Calu3 (cell line): Measurements from ENCODE around the gene USP26. TPM values are rescaled to one million over a fixed set of nuclear protein-coding genes. Genes with fewer than 3 reads are reported as not detected.
"Not testable (repeated sequence)": the region's sequence is repeated elsewhere in the genome, so short reads cannot be mapped to it uniquely, and the experiment has no call there.

ENCODE experiments used
- BruUV-seq: library from RNA; stranded (reverse); fragments of 400-500 nt; replicated peaks from 2 replicates; lab custom pipeline; 2021; lab: Mats Ljungman, UMichigan
- CTCF ChIA-PET: fragments of 300-600 bp; sonication (Branson Sonifier 250); formaldehyde crosslinking; loops from one replicate; lab custom pipeline; 2022; ENCODE audit warnings: antibody characterized with exemption; lab: Charles Lee
- DNase-seq: peaks from one replicate; pipeline ENCODE4 v3.0.0; 2022
- H3K27ac Mint-ChIP-seq: one replicate; pipeline ENCODE4 v1.8.0; 2022; ENCODE audit warnings: mixed read lengths; ENCODE audit not compliant: unreplicated experiment
- H3K27me3 Mint-ChIP-seq: one replicate; pipeline ENCODE4 v1.8.0; 2022; ENCODE audit warnings: mixed read lengths; ENCODE audit not compliant: unreplicated experiment
- H3K36me3 Mint-ChIP-seq: one replicate; pipeline ENCODE4 v1.8.0; 2022; ENCODE audit warnings: mild to moderate bottlenecking, moderate library complexity, mixed read lengths; ENCODE audit not compliant: insufficient read depth, unreplicated experiment
- H3K4me1 Mint-ChIP-seq: one replicate; pipeline ENCODE4 v1.8.0; 2022; ENCODE audit warnings: mild to moderate bottlenecking, low read depth, mixed read lengths; ENCODE audit not compliant: unreplicated experiment
- H3K4me3 Mint-ChIP-seq: one replicate; pipeline ENCODE4 v1.8.0; 2022; ENCODE audit warnings: mild to moderate bottlenecking, low read depth, moderate library complexity, mixed read lengths; ENCODE audit not compliant: unreplicated experiment
- H3K9me3 Mint-ChIP-seq: one replicate; pipeline ENCODE4 v1.8.0; 2022; ENCODE audit warnings: low read depth, mixed read lengths; ENCODE audit not compliant: unreplicated experiment
- intact Hi-C: fragments of 100-400 bp; cut with micrococcal nuclease; formaldehyde crosslinking; loops from one replicate; pipeline ENCODE4 v1.10.0; 2022; ENCODE audit not compliant: unreplicated experiment
- total RNA-seq: library from RNA; stranded (reverse); gene quantifications from 2 replicates; pipeline ENCODE4 v1.2.3, GENCODE V29; 2022
- TF ChIP-seq, protein P1 (sequence below): fragments of 200-600 bp; IDR thresholded peaks from one replicate; pipeline ENCODE4 v1.8.0; 2022; ENCODE audit warnings: antibody characterized with exemption; ENCODE audit not compliant: unreplicated experiment

The USP26 gene
- total RNA-seq, 1 experiment from 2014 or later = not detected

DNA sequence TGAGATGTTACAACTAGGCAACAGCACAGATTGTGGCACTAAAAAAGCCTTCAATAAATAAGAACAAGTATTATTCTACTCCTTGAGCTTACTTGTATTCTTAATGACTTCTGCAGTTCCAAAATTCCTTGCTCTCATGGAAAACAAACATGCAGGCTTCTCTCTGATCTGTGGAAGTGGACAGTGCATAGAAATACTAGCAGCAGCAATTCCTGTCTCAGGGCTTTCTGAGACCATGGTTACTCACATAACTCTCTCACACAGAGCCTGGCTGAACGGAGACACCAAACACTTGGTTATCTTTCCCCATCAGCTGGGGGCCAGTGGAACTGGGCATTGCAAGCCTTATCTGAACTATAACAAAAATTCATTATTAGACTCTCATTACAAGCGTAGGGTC lies 106.1 kb downstream of the USP26 start:
- intact Hi-C loops = no loop called here
- TF ChIP-seq, protein P1, sequence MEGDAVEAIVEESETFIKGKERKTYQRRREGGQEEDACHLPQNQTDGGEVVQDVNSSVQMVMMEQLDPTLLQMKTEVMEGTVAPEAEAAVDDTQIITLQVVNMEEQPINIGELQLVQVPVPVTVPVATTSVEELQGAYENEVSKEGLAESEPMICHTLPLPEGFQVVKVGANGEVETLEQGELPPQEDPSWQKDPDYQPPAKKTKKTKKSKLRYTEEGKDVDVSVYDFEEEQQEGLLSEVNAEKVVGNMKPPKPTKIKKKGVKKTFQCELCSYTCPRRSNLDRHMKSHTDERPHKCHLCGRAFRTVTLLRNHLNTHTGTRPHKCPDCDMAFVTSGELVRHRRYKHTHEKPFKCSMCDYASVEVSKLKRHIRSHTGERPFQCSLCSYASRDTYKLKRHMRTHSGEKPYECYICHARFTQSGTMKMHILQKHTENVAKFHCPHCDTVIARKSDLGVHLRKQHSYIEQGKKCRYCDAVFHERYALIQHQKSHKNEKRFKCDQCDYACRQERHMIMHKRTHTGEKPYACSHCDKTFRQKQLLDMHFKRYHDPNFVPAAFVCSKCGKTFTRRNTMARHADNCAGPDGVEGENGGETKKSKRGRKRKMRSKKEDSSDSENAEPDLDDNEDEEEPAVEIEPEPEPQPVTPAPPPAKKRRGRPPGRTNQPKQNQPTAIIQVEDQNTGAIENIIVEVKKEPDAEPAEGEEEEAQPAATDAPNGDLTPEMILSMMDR = no peak
- no TSS peak for BruUV-seq
- CTCF ChIA-PET = no interaction called here
- Mint-ChIP-seq H3K9me3 (no peaks in the 10 kb centered on the region), H3K4me3 (no peak overlapping the region), H3K4me1 (no peaks in the 10 kb centered on the region), H3K27ac (no peak overlapping the region), H3K36me3 (no peaks in the 10 kb centered on the region), H3K27me3 (no peaks in the 10 kb centered on the region)
- DNase-seq = no peak

DNA sequence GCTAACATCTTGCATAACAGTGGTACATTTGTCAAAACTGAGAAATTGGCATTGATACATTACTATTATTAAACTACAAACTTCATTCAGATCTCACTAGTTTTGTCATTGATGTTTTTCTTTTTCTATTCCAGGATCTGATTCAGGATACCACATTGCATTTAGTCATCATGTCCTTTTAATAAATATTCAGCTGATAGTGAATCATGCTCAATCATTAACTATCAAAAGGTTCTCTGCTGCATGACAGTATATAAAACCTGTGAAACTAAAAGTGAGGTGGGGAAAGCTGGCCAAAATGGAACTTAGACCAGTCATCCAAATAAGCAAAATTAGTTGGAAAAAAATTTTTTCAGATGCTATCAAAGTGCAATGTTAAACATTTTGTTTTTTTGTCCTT lies 110.4 kb downstream of the USP26 start:
- Mint-ChIP-seq H3K4me3 (no peak overlapping the region), H3K27me3 (no peaks in the 10 kb centered on the region), H3K4me1 (peaks cover 9% of the 10 kb centered on the region), H3K9me3 (no peaks in the 10 kb centered on the region), H3K36me3 (no peaks in the 10 kb centered on the region), H3K27ac (no peak overlapping the region)
- TF ChIP-seq, protein P1 = no peak
- DNase-seq = no peak
- intact Hi-C loops = no loop called here
- CTCF ChIA-PET = no interaction called here
- no TSS peak for BruUV-seq

DNA sequence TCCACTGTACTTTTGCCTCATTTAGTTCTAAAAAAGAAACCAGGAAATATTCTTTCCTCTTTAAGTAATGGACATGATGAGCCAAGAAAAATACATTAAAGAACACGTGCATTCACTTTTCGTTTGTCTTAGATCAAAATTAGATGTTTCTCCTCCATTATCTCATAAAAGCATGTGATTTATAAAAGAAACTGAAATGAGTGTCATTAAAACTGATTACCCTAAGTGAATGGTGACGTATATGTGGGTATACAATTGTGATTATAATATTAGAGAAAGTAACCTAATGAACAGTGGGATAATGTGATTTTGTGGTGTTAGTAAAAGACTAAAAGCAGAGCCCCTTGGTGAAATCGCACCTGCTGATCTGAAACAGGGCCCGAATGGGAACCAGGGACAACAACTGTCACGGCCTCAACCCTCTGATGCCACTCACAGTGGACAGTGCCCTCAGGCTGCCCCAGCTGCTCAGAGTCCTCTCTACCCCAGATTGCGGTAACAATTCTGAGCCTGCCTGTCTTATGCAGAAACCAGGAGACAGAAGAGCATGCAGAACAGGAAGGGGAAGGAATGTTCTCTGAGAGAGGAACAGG lies 112.8 kb downstream of the USP26 start:
- Mint-ChIP-seq H3K36me3 (no peaks in the 10 kb centered on the region), H3K4me1 (peaks cover 9% of the 10 kb centered on the region), H3K27ac (no peak overlapping the region), H3K9me3 (no peaks in the 10 kb centered on the region), H3K4me3 (no peak overlapping the region), H3K27me3 (no peaks in the 10 kb centered on the region)
- DNase-seq = no peak
- intact Hi-C loops = no loop called here
- BruUV-seq = no TSS peak
- TF ChIP-seq, protein P1 = no peak
- CTCF ChIA-PET = no interaction called here

DNA sequence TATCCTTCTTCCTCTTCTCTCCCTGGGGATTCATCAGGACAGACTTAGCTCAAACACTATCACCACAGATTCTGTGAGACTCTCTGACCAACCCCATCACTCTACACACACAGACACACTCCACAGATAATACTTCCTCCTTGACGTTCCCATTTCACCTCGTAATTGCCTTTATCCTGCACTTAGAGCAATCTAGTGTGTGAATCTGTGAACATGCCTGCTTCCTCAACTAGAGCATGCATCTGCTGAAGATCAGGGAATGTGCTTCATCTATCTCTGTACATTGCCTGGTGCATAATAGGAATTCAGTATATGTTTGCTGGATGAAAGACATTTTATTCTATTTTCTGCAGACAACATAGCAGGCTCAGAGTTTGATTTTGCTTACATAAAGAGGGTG lies 113.4 kb downstream of the USP26 start:
- H3K9me3 Mint-ChIP-seq = no peaks in the 10 kb centered on the region
- no peak for DNase-seq
- intact Hi-C loops = no loop called here
- H3K4me3 Mint-ChIP-seq = no peak overlapping the region
- CTCF ChIA-PET = no interaction called here
- H3K27ac Mint-ChIP-seq = no peak overlapping the region
- H3K27me3 Mint-ChIP-seq = no peaks in the 10 kb centered on the region
- no TSS peak for BruUV-seq
- H3K4me1 Mint-ChIP-seq = peaks cover 9% of the 10 kb centered on the region
- TF ChIP-seq, protein P1 = no peak
- H3K36me3 Mint-ChIP-seq = no peaks in the 10 kb centered on the region

DNA sequence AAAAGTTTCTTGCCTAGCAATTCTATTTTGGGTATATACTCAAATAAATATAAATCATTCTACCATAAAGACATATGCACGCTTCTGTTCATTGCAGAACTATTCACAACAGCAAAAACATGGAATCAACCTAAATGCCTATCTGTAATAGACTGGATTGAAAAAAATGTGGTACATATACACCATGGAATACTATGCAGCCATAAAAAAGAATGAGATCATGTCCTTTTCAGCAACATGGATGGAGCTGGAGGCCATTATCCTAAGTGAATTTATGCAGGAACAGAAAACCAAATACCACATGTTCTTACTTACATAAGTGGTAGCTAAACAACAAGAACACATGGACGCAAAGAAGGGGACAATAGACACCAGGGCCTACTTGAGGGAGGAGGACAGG lies 116.9 kb downstream of the USP26 start:
- CTCF ChIA-PET = interaction anchor here (0.6 kb wide), 1 partner anchor 116 kb away, joined by 3 read pairs; no protein-coding TSS in a partner anchor
- intact Hi-C loops = not testable (repeated sequence)

More for the DNA sequence above, 116.9 kb downstream of the USP26 start:
- not testable (repeated sequence) for DNase-seq, H3K4me3 Mint-ChIP-seq, H3K9me3 Mint-ChIP-seq, H3K27ac Mint-ChIP-seq, H3K27me3 Mint-ChIP-seq, BruUV-seq, H3K36me3 Mint-ChIP-seq
- peaks cover 14% of the 10 kb centered on the region for H3K4me1 Mint-ChIP-seq
